NCI-H748 (cell line): ENCODE measurements around the gene UBE2V1.
A peak's percentile ranks its signal among the peaks of the same experiment; 100 is the strongest.
"Not testable (repeated sequence)": the region's sequence is repeated elsewhere in the genome, so short reads cannot be mapped to it uniquely, and the experiment has no call there.

Experiments
- DNase-seq: peaks from one replicate; lab custom pipeline; 2025; ENCODE audit not compliant: unreplicated experiment; lab: John Stamatoyannopoulos, UW

UBE2V1 gene

GRCh38 chr20:50066161-50066834 is 46.7 kb downstream of the UBE2V1 start:
- no peak for DNase-seq

- no peak for DNase-seq
Observed at GRCh38 chr20:50065325-50065615, 47.7 kb downstream of the UBE2V1 start.

- DNase-seq, result not testable (repeated sequence)
Observed at GRCh38 chr20:50063763-50064162, 49.2 kb downstream of the UBE2V1 start.

GRCh38 chr20:50062006-50062838 is 50.7 kb downstream of the UBE2V1 start:
- DNase-seq, result no peak

GRCh38 chr20:50061151-50062005 is 51.6 kb downstream of the UBE2V1 start:
- DNase-seq, result no peak

GRCh38 chr20:50058662-50059402 is 54.1 kb downstream of the UBE2V1 start:
- no peak for DNase-seq

- no peak for DNase-seq
Observed at GRCh38 chr20:50057714-50058053, 55.3 kb downstream of the UBE2V1 start.

GRCh38 chr20:50056951-50057713 is 55.8 kb downstream of the UBE2V1 start:
- no peak for DNase-seq

- DNase-seq, result no peak
Observed at GRCh38 chr20:50056408-50056926, 56.5 kb downstream of the UBE2V1 start.

GRCh38 chr20:50055524-50056083 is 57.3 kb downstream of the UBE2V1 start:
- DNase-seq, result no peak

GRCh38 chr20:50054626-50055511 is 58.1 kb downstream of the UBE2V1 start:
- no peak for DNase-seq

GRCh38 chr20:50054231-50054547 is 58.8 kb downstream of the UBE2V1 start:
- DNase-seq, result no peak

GRCh38 chr20:50053362-50054230 is 59.4 kb downstream of the UBE2V1 start:
- DNase-seq, result peak; percentile 15

- DNase-seq, result no peak
Observed at GRCh38 chr20:50052550-50053361, 60.2 kb downstream of the UBE2V1 start.

- no peak for DNase-seq
Observed at GRCh38 chr20:50050660-50051308, 62.2 kb downstream of the UBE2V1 start.

- no peak for DNase-seq
Observed at GRCh38 chr20:50050214-50050613, 62.7 kb downstream of the UBE2V1 start.
